Measurements from ENCODE around the gene MISP. TPM values are rescaled to one million over a fixed set of nuclear protein-coding genes. Genes with fewer than 3 reads are reported as not detected.

Gene MISP
- total and polyA plus RNA-seq, 9 donors: 0.08 to 44.0 (median 0.55) TPM

GRCh38 chr19:791007-791566 lies 40.2 kb downstream of the MISP start:
- TF ChIP-seq POLR2A (IDR thresholded peaks at IDR 0.05) (no peak), EP300 (IDR thresholded peaks at IDR 0.05) (no peak)
- TF ChIP-seq, protein P1, sequence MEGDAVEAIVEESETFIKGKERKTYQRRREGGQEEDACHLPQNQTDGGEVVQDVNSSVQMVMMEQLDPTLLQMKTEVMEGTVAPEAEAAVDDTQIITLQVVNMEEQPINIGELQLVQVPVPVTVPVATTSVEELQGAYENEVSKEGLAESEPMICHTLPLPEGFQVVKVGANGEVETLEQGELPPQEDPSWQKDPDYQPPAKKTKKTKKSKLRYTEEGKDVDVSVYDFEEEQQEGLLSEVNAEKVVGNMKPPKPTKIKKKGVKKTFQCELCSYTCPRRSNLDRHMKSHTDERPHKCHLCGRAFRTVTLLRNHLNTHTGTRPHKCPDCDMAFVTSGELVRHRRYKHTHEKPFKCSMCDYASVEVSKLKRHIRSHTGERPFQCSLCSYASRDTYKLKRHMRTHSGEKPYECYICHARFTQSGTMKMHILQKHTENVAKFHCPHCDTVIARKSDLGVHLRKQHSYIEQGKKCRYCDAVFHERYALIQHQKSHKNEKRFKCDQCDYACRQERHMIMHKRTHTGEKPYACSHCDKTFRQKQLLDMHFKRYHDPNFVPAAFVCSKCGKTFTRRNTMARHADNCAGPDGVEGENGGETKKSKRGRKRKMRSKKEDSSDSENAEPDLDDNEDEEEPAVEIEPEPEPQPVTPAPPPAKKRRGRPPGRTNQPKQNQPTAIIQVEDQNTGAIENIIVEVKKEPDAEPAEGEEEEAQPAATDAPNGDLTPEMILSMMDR (IDR thresholded peaks at IDR 0.05): no peak
- peaks cover 4% of the 10 kb centered on the region for H3K4me1 ChIP-seq (ENCODE audit: insufficient read depth)
- H3K27ac ChIP-seq: no peak overlapping the region
- 85 to 87% (median 87%) methylated on average over 26 of the region's 26 CpGs for WGBS, 3 donors
- H3K9me3 ChIP-seq: no peaks in the 10 kb centered on the region
- no peaks in the 10 kb centered on the region for H3K36me3 ChIP-seq
- no peak for DNase-seq
- no peak overlapping the region for H3K4me3 ChIP-seq
- intact Hi-C loops (cut with DNase I): loop anchor here in 2 of 4 donors (10.0 kb wide), 1 partner anchor 124 kb away; the partner anchor contains the start of genes KISS1R (in 2 of the 2) and R3HDM4 (in 2 of the 2)
- no peaks in the 10 kb centered on the region for H3K27me3 ChIP-seq

DNA sequence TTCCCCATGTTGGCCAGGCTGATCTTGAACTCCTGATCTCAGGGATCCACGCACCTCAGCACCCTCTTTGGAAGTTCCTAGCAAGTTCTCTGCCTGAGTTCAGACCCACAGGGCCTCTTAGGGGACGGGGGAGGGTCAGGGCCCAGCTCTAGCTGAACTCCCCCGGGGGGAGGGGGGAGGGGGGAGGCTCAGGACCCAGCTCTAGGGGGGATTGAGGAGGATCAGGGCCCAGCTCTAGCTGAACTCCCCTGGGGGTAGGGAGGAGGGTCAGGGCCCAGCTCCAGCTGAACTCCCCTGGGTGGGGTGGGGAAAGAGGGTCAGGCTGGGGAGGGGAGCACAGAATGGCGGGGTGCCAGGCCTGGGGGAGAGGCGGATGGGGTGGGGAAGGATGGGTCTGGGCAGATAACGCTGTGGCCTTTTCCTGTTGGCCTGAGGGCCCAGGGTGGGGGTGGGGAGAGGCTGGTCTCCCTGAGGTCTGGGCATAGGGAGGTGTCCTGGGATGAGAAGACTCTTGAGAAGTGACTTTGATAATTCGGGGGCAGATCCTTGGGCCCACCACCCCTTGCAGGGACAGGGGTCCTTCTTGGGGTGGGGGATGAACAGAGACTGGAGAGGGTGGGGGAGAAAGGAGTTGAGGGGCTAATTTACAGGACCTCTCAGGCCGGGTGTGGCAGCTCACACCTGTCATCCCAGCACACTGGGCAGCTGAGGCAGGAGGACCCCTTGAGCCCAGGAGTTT lies 40.8 kb downstream of the MISP start:
- DNase-seq: peak in 1 of 5 donors; percentile 43
- Histone ChIP-seq H3K27me3 (no peaks in the 10 kb centered on the region), H3K27ac (no peak overlapping the region), H3K9me3 (no peaks in the 10 kb centered on the region), H3K4me1 (ENCODE audit: insufficient read depth) (peaks cover 5% of the 10 kb centered on the region), H3K36me3 (no peaks in the 10 kb centered on the region), H3K4me3 (no peak overlapping the region)
- intact Hi-C loops (cut with DNase I): loop anchor here in 2 of 4 donors (10.0 kb wide), 1 partner anchor 123 kb away; the partner anchor contains the start of genes KISS1R (in 2 of the 2) and R3HDM4 (in 2 of the 2)
- TF ChIP-seq POLR2A (IDR thresholded peaks at IDR 0.05): no peak
- TF ChIP-seq, protein P1 (IDR thresholded peaks at IDR 0.05): no peak
- no peak for TF ChIP-seq EP300 (IDR thresholded peaks at IDR 0.05)
- 41 to 47% (median 41%) methylated on average over 8 of the region's 8 CpGs for WGBS, 3 donors

DNA sequence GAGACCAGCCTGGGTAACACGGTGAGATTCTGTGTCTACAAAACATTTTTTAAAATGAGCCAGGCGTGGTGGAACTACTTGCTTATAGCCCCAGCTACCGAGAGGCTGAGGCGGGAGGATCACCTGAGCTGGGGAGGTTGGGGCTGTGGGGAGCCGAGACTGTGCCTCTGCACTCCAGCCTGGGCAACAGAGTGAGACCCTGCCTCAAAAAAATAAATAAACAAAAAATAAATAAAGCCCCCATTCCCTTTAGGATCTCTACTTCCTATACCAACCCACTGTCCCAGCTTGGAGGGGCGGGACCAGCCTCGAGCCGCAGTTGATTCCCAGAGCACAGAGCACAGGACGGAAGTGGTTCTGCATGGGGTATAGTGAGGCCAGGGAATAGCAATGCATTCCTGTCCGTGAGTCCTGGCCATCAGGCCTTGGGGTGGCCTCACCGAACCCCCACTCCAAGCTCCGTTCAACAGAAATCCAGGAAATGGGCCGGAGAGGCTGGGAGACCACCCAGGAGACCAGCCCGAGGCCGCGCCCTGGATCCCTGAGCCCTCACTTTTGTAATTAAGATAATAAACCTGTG lies 41.5 kb downstream of the MISP start:
- no peak overlapping the region for H3K27ac ChIP-seq
- peaks cover 5% of the 10 kb centered on the region for H3K4me1 ChIP-seq (ENCODE audit: insufficient read depth)
- no peaks in the 10 kb centered on the region for H3K9me3 ChIP-seq
- no peaks in the 10 kb centered on the region for H3K27me3 ChIP-seq
- WGBS, 3 donors: 73 to 81% (median 80%) methylated on average over 16 of the region's 16 CpGs
- H3K4me3 ChIP-seq: no peak overlapping the region
- no peaks in the 10 kb centered on the region for H3K36me3 ChIP-seq
- peak in 1 of 5 donors; percentile 15 for DNase-seq
- intact Hi-C loops (cut with DNase I): loop anchor here in 2 of 4 donors (10.0 kb wide), 1 partner anchor 122 kb away; the partner anchor contains the start of genes KISS1R (in 2 of the 2) and R3HDM4 (in 2 of the 2)
- TF ChIP-seq, protein P1 (IDR thresholded peaks at IDR 0.05): no peak
- no peak for TF ChIP-seq EP300 (IDR thresholded peaks at IDR 0.05)
- no peak for TF ChIP-seq POLR2A (IDR thresholded peaks at IDR 0.05)

DNA sequence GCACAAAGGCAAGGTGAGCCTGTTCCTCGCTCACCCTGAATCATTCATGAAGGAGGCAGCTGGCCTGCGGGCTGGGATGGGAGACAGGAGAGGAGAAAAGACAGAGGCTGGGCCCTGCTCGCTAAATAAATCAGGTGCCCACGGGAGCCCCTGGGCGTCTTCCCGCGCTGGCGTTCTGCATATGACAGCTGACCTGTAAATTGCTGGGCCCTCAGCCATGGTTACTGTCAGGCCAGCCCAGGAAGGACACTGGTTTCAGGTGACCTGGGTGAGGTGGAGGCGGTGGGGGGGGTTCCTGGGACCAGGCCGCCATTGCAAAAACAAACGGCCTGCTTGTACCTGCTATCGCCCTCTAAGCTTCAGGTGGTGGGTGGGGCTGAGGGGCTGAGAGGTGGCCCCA lies 42.9 kb downstream of the MISP start:
- no peak overlapping the region for H3K27ac ChIP-seq
- DNase-seq: no peak
- H3K9me3 ChIP-seq: no peaks in the 10 kb centered on the region
- TF ChIP-seq EP300 (IDR thresholded peaks at IDR 0.05) (no peak), POLR2A (IDR thresholded peaks at IDR 0.05) (no peak)
- TF ChIP-seq, protein P1 (IDR thresholded peaks at IDR 0.05): no peak
- H3K36me3 ChIP-seq: no peaks in the 10 kb centered on the region
- H3K4me3 ChIP-seq: no peak overlapping the region
- H3K27me3 ChIP-seq: no peaks in the 10 kb centered on the region
- H3K4me1 ChIP-seq (ENCODE audit: insufficient read depth): peaks cover 9% of the 10 kb centered on the region
- WGBS, 3 donors: 92 to 94% (median 92%) methylated on average over 12 of the region's 12 CpGs
- intact Hi-C loops (cut with DNase I): loop anchor here in 2 of 4 donors (10.0 kb wide), 1 partner anchor 121 kb away; the partner anchor contains the start of genes KISS1R (in 2 of the 2) and R3HDM4 (in 2 of the 2)
